H1 (cell line): ENCODE measurements around the gene PPP1CB.

ENCODE experiments used
- ATF3 ChIP-seq: IDR thresholded peaks from 2 replicates; pipeline ENCODE4 v1.6.1; 2011; ENCODE audit warnings: low read depth, mild to moderate bottlenecking, low read length; ENCODE audit not compliant: insufficient read depth
- BRCA1 ChIP-seq: IDR thresholded peaks from 2 replicates; pipeline ENCODE4 v1.6.1; 2012; ENCODE audit warnings: low read depth, low read length, improper control_type of control experiment
- CBX5 ChIP-seq: fragments of 300-800, 300-1000 bp; sonication (generic); IDR thresholded peaks from 2 replicates; pipeline ENCODE4 v1.7.1; 2016; ENCODE audit warnings: antibody characterized with exemption, low read length, low read depth
- CTCF ChIP-seq, 3 experiments: IDR thresholded peaks; 1 replicate in 2 of 3; 2 replicates in 1 of 3; pipeline versions ENCODE4 v1.5.1 to v1.6.1; 2011; ENCODE audit warnings: low read length in 3 of 3, mild to moderate bottlenecking in 3 of 3, inconsistent platforms in 2 of 3, low read depth in 1 of 3, moderate library complexity in 1 of 3; ENCODE audit not compliant: insufficient read depth in 1 of 3; ENCODE audit errors: control extremely low read depth in 1 of 3
- GTF2F1 ChIP-seq: IDR thresholded peaks from 2 replicates; pipeline ENCODE4 v1.6.1; 2012; ENCODE audit warnings: low read depth, low read length, improper control_type of control experiment, borderline replicate concordance
- HDAC2 ChIP-seq, 2 experiments: fragments of 300-600 bp in 1 of 2; sonication (generic) in 1 of 2; IDR thresholded peaks; 2 replicates each; pipeline ENCODE4 v1.6.1; 2011 to 2012; ENCODE audit warnings: low read depth in 2 of 2, low read length in 2 of 2, mild to moderate bottlenecking in 2 of 2, moderate library complexity in 2 of 2, borderline replicate concordance in 1 of 2, inconsistent platforms in 1 of 2
- POLR2A ChIP-seq, 2 experiments: IDR thresholded peaks; 1 replicate in 1 of 2; 2 replicates in 1 of 2; pipeline ENCODE4 v1.6.1; 2011; ENCODE audit warnings: low read depth in 2 of 2, low read length in 2 of 2, mild to moderate bottlenecking in 2 of 2; ENCODE audit errors: control extremely low read depth in 1 of 2
- POLR2AphosphoS5 ChIP-seq: IDR thresholded peaks from 2 replicates; pipeline ENCODE4 v1.6.1; 2011; ENCODE audit warnings: low read depth, low read length
- RAD21 ChIP-seq, 2 experiments: IDR thresholded peaks in 1 of 2; conservative IDR thresholded peaks in 1 of 2; 2 replicates each; pipeline ENCODE4 v1.6.1; 2011; ENCODE audit warnings: low read depth in 2 of 2, low read length in 2 of 2, improper control_type of control experiment in 1 of 2, inconsistent platforms in 1 of 2, mild to moderate bottlenecking in 1 of 2, moderate library complexity in 1 of 2

- no peak for TF ChIP-seq RAD21 (IDR thresholded peaks at IDR 0.05 in 1 of 2, conservative IDR thresholded peaks at IDR 0.05 in 1 of 2; ENCODE audit: low read depth in 2 of 2, low read length in 2 of 2)
- TF ChIP-seq CTCF (IDR thresholded peaks at IDR 0.05; ENCODE audit: control extremely low read depth in 1 of 3, insufficient read depth in 1 of 3, low read depth in 1 of 3, low read length in 3 of 3), result no peak
- TF ChIP-seq HDAC2 (IDR thresholded peaks at IDR 0.05; ENCODE audit: borderline replicate concordance in 1 of 2, low read depth in 2 of 2, low read length in 2 of 2), result no peak
- TF ChIP-seq BRCA1, result no peak
- no peak for TF ChIP-seq CBX5
- no peak for TF ChIP-seq POLR2AphosphoS5
- no peak for TF ChIP-seq ATF3
- no peak for TF ChIP-seq POLR2A (IDR thresholded peaks at IDR 0.05; ENCODE audit: control extremely low read depth in 1 of 2, low read depth in 2 of 2, low read length in 2 of 2)
- TF ChIP-seq GTF2F1, result no peak
Observed at GRCh38 chr2:28779001-28779400, 27.4 kb downstream of the PPP1CB start.
